Bronchial epithelial cell (primary cell): ENCODE data around the gene ISG20. TPM values are rescaled to one million over a fixed set of nuclear protein-coding genes. Genes with fewer than 3 reads are reported as not detected.

Experiments used
- DNase-seq: peaks from one replicate; pipeline ENCODE4 v3.0.0-alpha.2; 2010; ENCODE audit warnings: low read depth
- FAIRE-seq: peaks from 2 replicates; lab custom pipeline; 2011; peaks lifted over from hg19 to GRCh38; lab: Jason Lieb, UNC
- H3K27me3 ChIP-seq: 2 replicates; pipeline ENCODE4 v1.5.1; 2011; ENCODE audit warnings: low read length; ENCODE audit not compliant: control insufficient read depth, insufficient read depth
- H3K36me3 ChIP-seq: 2 replicates; pipeline ENCODE4 v1.5.1; 2011; ENCODE audit warnings: low read length; ENCODE audit not compliant: control insufficient read depth, insufficient read depth
- H3K4me3 ChIP-seq: 2 replicates; pipeline ENCODE4 v1.5.1; 2011; ENCODE audit warnings: mild to moderate bottlenecking, low read depth, low read length, control low read depth
- total RNA-seq: library from RNA; depleted of rRNA; stranded (reverse); fragments of >200 nt; gene quantifications from 2 replicates; pipeline ENCODE4 v1.2.1, GENCODE V29; 2014
- TF ChIP-seq, protein P1 (sequence below): IDR thresholded peaks from 2 replicates; pipeline ENCODE4 v1.5.1; 2011; ENCODE audit warnings: mild to moderate bottlenecking, moderate library complexity, low read length, control low read depth, inconsistent platforms; ENCODE audit not compliant: insufficient read depth, severe bottlenecking

ISG20 gene
- total RNA-seq, 1 donor from 2014 or later, result 18.4 TPM

DNA sequence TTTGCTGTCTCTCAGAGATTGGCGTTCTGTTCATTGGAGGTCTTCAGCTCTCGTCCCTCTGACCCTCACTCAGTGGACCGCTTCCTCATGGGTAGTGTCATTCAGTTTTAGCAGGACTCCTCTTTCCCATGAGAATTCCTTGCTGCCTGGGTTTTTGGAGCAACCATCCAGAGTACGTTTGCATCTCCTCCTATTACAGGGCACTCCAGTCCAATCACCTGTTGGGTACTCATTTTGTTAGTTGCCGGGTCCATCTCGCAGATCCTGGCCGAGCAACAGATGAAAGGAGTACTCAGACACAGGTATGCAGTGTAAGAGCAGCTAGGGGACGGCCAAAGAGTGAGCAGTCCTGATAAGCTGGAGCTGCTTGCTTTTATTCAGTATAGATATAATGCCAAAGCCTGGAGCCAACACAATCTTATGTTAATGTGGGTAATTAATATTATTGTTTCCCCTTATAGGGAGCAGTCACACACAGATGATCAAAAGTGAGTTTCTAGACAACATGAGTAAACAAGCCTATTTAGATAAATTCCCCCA is 49.6 kb downstream of the ISG20 start:
- Histone ChIP-seq H3K4me3 (no peak overlapping the region), H3K27me3 (no peaks in the 10 kb centered on the region), H3K36me3 (no peaks in the 10 kb centered on the region)
- DNase-seq (no peak), FAIRE-seq (no peak)
- TF ChIP-seq, protein P1, sequence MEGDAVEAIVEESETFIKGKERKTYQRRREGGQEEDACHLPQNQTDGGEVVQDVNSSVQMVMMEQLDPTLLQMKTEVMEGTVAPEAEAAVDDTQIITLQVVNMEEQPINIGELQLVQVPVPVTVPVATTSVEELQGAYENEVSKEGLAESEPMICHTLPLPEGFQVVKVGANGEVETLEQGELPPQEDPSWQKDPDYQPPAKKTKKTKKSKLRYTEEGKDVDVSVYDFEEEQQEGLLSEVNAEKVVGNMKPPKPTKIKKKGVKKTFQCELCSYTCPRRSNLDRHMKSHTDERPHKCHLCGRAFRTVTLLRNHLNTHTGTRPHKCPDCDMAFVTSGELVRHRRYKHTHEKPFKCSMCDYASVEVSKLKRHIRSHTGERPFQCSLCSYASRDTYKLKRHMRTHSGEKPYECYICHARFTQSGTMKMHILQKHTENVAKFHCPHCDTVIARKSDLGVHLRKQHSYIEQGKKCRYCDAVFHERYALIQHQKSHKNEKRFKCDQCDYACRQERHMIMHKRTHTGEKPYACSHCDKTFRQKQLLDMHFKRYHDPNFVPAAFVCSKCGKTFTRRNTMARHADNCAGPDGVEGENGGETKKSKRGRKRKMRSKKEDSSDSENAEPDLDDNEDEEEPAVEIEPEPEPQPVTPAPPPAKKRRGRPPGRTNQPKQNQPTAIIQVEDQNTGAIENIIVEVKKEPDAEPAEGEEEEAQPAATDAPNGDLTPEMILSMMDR, result no peak

DNA sequence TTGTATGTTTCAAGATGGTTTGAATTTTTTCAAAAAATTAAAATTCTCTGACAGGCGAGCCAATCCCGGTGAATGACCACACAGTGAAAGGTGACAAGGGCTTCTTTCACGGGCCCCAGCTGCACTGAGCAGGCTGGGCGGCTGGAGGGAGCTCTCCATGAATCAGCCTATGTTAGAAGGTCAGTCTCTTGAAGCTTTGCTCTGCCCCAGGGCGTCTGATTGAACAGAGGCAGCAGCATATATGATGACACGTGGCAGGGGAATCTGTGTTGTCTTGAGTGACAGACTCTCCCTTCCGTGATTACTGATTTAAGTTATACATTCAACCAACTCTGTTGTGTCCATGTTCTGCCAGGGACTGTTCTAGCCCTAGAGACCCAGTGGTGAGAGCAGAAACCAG is 51.5 kb downstream of the ISG20 start:
- peak; percentile 18 for DNase-seq
- no peaks in the 10 kb centered on the region for H3K27me3 ChIP-seq

DNA sequence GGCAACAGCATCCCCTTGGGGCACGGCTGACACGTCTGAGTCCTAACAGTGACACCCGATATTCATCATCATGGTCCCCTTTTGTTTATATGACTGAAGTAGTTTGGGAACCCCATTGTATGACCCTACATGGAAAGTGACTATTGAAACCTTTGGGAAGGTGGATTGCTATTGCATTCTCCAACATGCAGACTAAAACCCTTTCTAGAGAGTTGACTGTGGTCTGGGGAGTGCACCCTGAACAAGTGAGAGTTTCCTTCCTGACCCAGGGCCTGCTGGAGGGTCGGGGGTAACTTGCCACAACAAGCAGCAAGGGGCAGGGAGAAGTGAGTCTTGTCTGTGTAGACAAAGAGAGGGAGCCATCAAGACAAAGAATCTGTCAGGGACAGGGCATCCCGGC is 54.4 kb downstream of the ISG20 start:
- Histone ChIP-seq H3K27me3 (no peaks in the 10 kb centered on the region), H3K4me3 (no peak overlapping the region), H3K36me3 (no peaks in the 10 kb centered on the region)
- FAIRE-seq (no peak), DNase-seq (no peak)
- TF ChIP-seq, protein P1, result no peak

More for the DNA sequence above, 51.5 kb downstream of the ISG20 start:
- H3K36me3 ChIP-seq, result no peaks in the 10 kb centered on the region
- H3K4me3 ChIP-seq, result no peak overlapping the region
- TF ChIP-seq, protein P1, result no peak
- FAIRE-seq, result no peak

- Histone ChIP-seq H3K27me3 (no peaks in the 10 kb centered on the region), H3K36me3 (no peaks in the 10 kb centered on the region), H3K4me3 (no peak overlapping the region)
- DNase-seq (no peak), FAIRE-seq (no peak)
- TF ChIP-seq, protein P1, result no peak
These were observed 56.3 kb downstream of the ISG20 start for GRCh38 chr15:88695101-88695500.

GRCh38 chr15:88695691-88696251 is 57.0 kb downstream of the ISG20 start:
- Histone ChIP-seq H3K4me3 (no peak overlapping the region), H3K36me3 (no peaks in the 10 kb centered on the region), H3K27me3 (no peaks in the 10 kb centered on the region)
- TF ChIP-seq, protein P1, result no peak
- no peak for FAIRE-seq
- no peak for DNase-seq

- no peaks in the 10 kb centered on the region for H3K27me3 ChIP-seq
- TF ChIP-seq, protein P1, result no peak
- H3K4me3 ChIP-seq, result no peak overlapping the region
- no peaks in the 10 kb centered on the region for H3K36me3 ChIP-seq
- DNase-seq (no peak), FAIRE-seq (no peak)
These were observed 57.4 kb downstream of the ISG20 start for GRCh38 chr15:88696254-88696653.
